ENCODE results near the gene LY6G5B.

LY6G5B gene

DNA sequence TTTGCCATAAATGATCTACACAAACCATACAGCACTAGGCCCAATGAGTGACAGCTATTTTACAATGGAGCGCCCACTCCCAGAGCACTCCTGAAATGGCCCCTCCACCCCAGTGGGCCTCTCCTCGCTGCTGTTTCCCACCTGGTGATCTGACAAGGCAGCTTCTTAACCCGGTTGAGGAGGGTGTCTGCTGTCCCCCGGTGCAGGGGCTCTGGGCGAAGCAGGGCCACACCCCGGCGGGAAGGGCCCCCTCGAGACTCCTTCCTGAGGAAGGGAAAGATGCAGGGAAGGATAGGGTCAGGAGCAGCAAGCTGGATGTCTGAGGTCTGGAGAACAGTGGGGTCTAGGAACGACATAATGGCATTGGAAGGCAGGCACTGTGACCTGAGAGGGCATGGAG is 23.1 kb downstream of the LY6G5B start:
- DNase-seq (no peak), ATAC-seq (ENCODE audit: insufficient read depth, low read depth) (no peak)
- peaks cover 2% of the 10 kb centered on the region; the same call in 1 of the 2 replicates for H3K79me2 ChIP-seq (ENCODE audit: insufficient read depth, low read length)
- H3K4me1 ChIP-seq (ENCODE audit: insufficient read depth, low read length): no peaks in the 10 kb centered on the region
- no peaks in the 10 kb centered on the region for H3K27me3 ChIP-seq (ENCODE audit: insufficient read depth, low read length, poor library complexity)
- H2AFZ ChIP-seq (ENCODE audit: low read depth, low read length): no peak overlapping the region
- TF ChIP-seq, protein P1, sequence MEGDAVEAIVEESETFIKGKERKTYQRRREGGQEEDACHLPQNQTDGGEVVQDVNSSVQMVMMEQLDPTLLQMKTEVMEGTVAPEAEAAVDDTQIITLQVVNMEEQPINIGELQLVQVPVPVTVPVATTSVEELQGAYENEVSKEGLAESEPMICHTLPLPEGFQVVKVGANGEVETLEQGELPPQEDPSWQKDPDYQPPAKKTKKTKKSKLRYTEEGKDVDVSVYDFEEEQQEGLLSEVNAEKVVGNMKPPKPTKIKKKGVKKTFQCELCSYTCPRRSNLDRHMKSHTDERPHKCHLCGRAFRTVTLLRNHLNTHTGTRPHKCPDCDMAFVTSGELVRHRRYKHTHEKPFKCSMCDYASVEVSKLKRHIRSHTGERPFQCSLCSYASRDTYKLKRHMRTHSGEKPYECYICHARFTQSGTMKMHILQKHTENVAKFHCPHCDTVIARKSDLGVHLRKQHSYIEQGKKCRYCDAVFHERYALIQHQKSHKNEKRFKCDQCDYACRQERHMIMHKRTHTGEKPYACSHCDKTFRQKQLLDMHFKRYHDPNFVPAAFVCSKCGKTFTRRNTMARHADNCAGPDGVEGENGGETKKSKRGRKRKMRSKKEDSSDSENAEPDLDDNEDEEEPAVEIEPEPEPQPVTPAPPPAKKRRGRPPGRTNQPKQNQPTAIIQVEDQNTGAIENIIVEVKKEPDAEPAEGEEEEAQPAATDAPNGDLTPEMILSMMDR (IDR thresholded peaks at IDR 0.05; ENCODE audit: borderline replicate concordance, extremely low read depth, low read length, poor library complexity, severe bottlenecking): no peak
- no peak for TF ChIP-seq EZH2 (IDR thresholded peaks at IDR 0.05; ENCODE audit: borderline replicate concordance, low read depth, low read length, severe bottlenecking)
- no peak overlapping the region for H3K4me3 ChIP-seq (ENCODE audit: low read depth in 1 of 2, low read length in 2 of 2)
- no peak overlapping the region for H3K9ac ChIP-seq (ENCODE audit: low read depth, low read length)
- H3K9me3 ChIP-seq (ENCODE audit: insufficient read depth, low read length, severe bottlenecking): no peaks in the 10 kb centered on the region
- peaks cover 91% of the 10 kb centered on the region for H3K36me3 ChIP-seq (ENCODE audit: insufficient read depth, low read length)
- no peak overlapping the region for H3K27ac ChIP-seq (ENCODE audit: low read length)
- no peak overlapping the region for H3K4me2 ChIP-seq (ENCODE audit: insufficient read depth, low read length)
- 0 out of 2 replicates have a peak, but pooled peaks cover 4% of the 10 kb centered on the region for H4K20me1 ChIP-seq (ENCODE audit: insufficient read depth, low read length)

DNA sequence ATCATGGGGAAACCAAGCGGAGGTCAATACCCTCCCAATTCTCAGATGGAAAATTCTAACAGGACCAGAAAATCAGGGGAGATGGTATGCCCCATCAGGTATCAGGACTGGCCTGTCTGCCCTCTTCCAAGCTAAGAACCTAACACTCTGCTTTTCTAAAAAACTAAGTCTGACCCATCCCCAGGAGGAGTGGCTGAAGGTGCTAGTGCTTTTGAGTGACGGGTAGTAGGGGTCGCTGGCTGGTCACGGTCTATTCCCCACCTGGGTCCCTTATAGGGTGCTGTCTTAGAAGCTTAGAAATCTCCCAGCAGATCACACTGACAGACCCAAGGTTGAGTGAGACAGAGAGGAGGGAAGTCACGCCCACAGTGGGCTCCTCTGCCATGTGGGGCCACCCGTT is 23.8 kb downstream of the LY6G5B start:
- Histone ChIP-seq H3K36me3 (ENCODE audit: insufficient read depth, low read length) (peaks cover 84% of the 10 kb centered on the region), H3K4me2 (ENCODE audit: insufficient read depth, low read length) (no peak overlapping the region), H3K79me2 (ENCODE audit: insufficient read depth, low read length) (peaks cover 5% of the 10 kb centered on the region), H2AFZ (ENCODE audit: low read depth, low read length) (no peak overlapping the region), H4K20me1 (ENCODE audit: insufficient read depth, low read length) (0 out of 2 replicates have a peak, but pooled peaks cover 4% of the 10 kb centered on the region), H3K27me3 (ENCODE audit: insufficient read depth, low read length, poor library complexity) (no peaks in the 10 kb centered on the region), H3K9me3 (ENCODE audit: insufficient read depth, low read length, severe bottlenecking) (no peaks in the 10 kb centered on the region), H3K27ac (ENCODE audit: low read length) (no peak overlapping the region), H3K4me1 (ENCODE audit: insufficient read depth, low read length) (peaks cover under 1% of the 10 kb centered on the region; the same call in 1 of the 2 replicates), H3K4me3 (ENCODE audit: low read depth in 1 of 2, low read length in 2 of 2) (no peak overlapping the region), H3K9ac (ENCODE audit: low read depth, low read length) (no peak overlapping the region)
- ATAC-seq (ENCODE audit: insufficient read depth, low read depth) (no peak), DNase-seq (no peak)
- TF ChIP-seq EZH2 (IDR thresholded peaks at IDR 0.05; ENCODE audit: borderline replicate concordance, low read depth, low read length, severe bottlenecking): no peak
- TF ChIP-seq, protein P1 (IDR thresholded peaks at IDR 0.05; ENCODE audit: borderline replicate concordance, extremely low read depth, low read length, poor library complexity, severe bottlenecking): no peak

DNA sequence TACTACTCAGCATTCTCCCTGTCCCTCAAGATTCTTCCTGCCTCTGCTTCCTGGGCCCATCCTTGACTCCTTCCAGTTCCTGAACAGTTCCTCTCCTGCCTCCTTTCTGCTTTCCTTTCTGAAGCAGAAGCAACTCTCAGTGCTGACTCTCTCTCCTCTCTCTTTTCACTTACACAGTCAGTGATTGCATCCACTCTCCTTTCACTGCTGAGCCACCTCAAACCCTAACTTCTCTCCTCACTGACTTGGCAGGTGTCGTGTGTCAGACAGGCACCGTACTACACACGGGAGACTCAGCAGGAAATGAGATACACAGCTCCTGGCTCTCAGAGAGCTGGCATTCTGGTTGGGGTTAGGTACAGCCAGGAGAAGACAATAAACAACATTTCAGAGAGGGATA is 27.8 kb downstream of the LY6G5B start:
- no peak overlapping the region for H3K4me3 ChIP-seq (ENCODE audit: low read depth in 1 of 2, low read length in 2 of 2)
- H4K20me1 ChIP-seq (ENCODE audit: insufficient read depth, low read length): 0 out of 2 replicates have a peak, but pooled peaks cover 4% of the 10 kb centered on the region
- no peak overlapping the region for H3K4me2 ChIP-seq (ENCODE audit: insufficient read depth, low read length)
- DNase-seq (no peak), ATAC-seq (ENCODE audit: insufficient read depth, low read depth) (no peak)
- peaks cover 25% of the 10 kb centered on the region for H3K4me1 ChIP-seq (ENCODE audit: insufficient read depth, low read length)
- H3K27me3 ChIP-seq (ENCODE audit: insufficient read depth, low read length, poor library complexity): no peaks in the 10 kb centered on the region
- peaks cover 39% of the 10 kb centered on the region for H3K79me2 ChIP-seq (ENCODE audit: insufficient read depth, low read length)
- TF ChIP-seq, protein P1 (IDR thresholded peaks at IDR 0.05; ENCODE audit: borderline replicate concordance, extremely low read depth, low read length, poor library complexity, severe bottlenecking): no peak
- TF ChIP-seq EZH2 (IDR thresholded peaks at IDR 0.05; ENCODE audit: borderline replicate concordance, low read depth, low read length, severe bottlenecking): no peak
- peaks cover 73% of the 10 kb centered on the region for H3K36me3 ChIP-seq (ENCODE audit: insufficient read depth, low read length)
- no peak overlapping the region for H2AFZ ChIP-seq (ENCODE audit: low read depth, low read length)
- H3K27ac ChIP-seq (ENCODE audit: low read length): no peak overlapping the region
- H3K9ac ChIP-seq (ENCODE audit: low read depth, low read length): no peak overlapping the region
- no peaks in the 10 kb centered on the region for H3K9me3 ChIP-seq (ENCODE audit: insufficient read depth, low read length, severe bottlenecking)

Measured in DND-41 (cell line).